ENCODE measurements around the gene LPP. TPM values are rescaled to one million over a fixed set of nuclear protein-coding genes. Genes with fewer than 3 reads are reported as not detected.

The LPP gene
- total RNA-seq, 2 experiments from 2014 or later = 49.6 to 54.3 TPM

DNA sequence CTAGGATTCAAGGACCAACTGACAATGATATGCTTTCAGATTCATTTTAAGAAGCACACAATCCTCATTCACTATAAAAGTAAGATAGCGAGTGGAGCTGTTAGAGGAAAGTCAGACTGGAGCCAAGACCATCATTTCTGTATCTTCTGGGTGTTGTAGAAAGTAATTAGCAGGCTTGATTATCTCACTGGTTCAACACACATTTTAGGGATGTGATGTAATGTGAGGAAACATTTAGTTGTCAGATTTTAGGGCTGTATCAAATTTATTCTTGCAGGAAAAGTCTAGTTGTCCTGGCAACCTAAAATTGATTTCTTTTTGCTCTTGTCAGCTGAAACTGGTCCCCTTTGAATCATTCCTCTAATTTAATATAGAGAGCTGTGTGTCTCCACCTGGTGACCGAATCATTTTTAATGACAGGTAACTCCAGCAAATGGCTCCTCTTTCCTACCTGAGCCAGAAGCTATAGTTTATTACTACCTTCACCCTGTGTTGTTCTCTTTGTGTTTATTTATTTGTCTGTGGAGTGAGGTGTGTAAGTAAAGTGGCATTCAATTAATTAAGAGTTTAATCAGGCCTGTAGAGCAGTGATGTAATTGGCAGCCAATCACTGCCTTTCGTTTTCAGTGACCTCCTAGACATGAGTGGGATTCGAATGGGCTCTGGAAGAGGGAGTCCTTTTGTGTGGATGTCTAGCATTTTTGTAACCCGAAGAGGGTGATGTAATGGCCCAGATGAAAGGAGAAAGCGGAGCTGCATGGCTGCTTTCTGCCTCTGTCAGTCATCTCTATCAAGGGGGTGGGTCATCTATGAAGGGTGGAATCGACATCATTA, 125.8 kb downstream of the LPP start:
- no peak for DNase-seq
- POLR2A ChIA-PET = no interaction called here
- ATAC-seq (ENCODE audit: low read depth) = no peak
- Mint-ChIP-seq H3K9me3 (no peaks in the 10 kb centered on the region), H3K27ac (no peak overlapping the region), H3K4me1 (peaks cover 25% of the 10 kb centered on the region), H3K27me3 (no peaks in the 10 kb centered on the region), H3K36me3 (peaks cover 15% of the 10 kb centered on the region), H3K4me3 (no peak overlapping the region)

DNA sequence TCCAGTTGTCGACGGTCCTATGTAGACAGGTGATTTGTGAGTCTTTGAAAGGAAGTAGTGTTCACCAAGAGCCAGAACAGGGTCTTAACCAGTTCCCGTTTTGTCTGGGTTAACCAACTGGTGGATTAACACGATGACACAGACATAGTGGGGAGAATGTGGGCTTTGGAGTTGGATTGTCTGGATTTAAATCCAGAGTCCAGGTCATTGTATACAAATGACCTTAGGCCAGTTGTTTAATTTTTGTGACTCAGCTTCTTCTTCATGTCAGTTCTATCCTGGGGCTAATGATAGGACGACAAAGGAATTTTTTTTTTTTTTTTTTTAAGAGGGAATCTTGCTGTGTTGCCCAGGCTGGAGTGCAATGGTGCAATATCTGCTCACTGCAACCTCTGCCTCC, 126.7 kb downstream of the LPP start:
- POLR2A ChIA-PET = interaction anchor here (0.6 to 0.7 kb wide), 2 partner anchors 86 to 272 kb away, joined by 5 read pairs; no protein-coding TSS in a partner anchor
- DNase-seq (no peak), ATAC-seq (ENCODE audit: low read depth) (no peak)
- Mint-ChIP-seq H3K4me1 (peaks cover 31% of the 10 kb centered on the region), H3K27ac (no peak overlapping the region), H3K4me3 (no peak overlapping the region), H3K27me3 (no peaks in the 10 kb centered on the region), H3K36me3 (peaks cover 17% of the 10 kb centered on the region), H3K9me3 (no peaks in the 10 kb centered on the region)

DNA sequence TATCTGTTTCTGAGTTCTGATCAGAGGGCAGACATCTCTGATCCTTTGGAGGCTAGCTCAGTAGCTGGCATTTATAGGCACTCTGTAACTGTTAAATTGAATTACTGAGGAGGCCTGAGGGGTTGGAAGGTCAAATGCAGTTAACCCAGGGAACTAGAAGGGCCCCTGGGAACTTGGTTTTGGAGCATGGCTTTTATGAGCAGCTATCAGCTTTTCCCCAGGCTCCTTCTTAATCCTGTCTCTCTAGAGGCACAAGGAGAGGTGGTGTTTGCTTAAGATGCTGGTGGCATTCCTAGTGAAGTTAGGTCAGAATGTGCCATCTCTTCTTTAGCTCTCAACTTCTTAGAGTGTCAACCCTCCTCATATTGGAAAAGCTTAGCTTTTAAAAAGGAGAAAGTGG, 128.9 kb downstream of the LPP start:
- DNase-seq (no peak), ATAC-seq (ENCODE audit: low read depth) (no peak)
- Mint-ChIP-seq H3K4me1 (peaks cover 30% of the 10 kb centered on the region), H3K27me3 (no peaks in the 10 kb centered on the region), H3K27ac (peak overlapping the region; percentile 3), H3K36me3 (peaks cover 11% of the 10 kb centered on the region), H3K4me3 (no peak overlapping the region), H3K9me3 (no peaks in the 10 kb centered on the region)
- POLR2A ChIA-PET = no interaction called here

DNA sequence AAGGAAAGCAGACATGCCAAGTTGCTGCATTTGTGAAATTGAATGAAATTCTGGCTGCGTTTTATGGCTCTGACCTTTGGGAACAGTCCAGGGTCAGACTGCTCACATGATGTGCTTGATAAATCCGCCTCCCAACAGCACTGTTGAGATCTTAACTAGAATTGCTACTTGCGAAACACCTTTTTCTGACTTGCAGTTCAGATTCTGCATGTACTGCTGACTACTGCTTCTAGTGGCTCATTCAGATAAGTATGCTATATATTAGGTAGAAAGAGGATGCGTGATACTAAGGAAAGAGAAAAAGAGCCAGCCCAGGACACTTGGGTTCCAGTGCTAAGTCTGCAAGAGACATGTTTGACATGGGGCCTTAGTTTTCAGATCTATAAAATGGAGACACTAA, 129.4 kb downstream of the LPP start:
- no peak for DNase-seq
- no peaks in the 10 kb centered on the region for H3K9me3 Mint-ChIP-seq
- peaks cover 8% of the 10 kb centered on the region for H3K36me3 Mint-ChIP-seq
- no peak overlapping the region for H3K4me3 Mint-ChIP-seq
- H3K27ac Mint-ChIP-seq = no peak overlapping the region
- no peaks in the 10 kb centered on the region for H3K27me3 Mint-ChIP-seq
- peaks cover 30% of the 10 kb centered on the region for H3K4me1 Mint-ChIP-seq
- POLR2A ChIA-PET = no interaction called here
- no peak for ATAC-seq (ENCODE audit: low read depth)

DNA sequence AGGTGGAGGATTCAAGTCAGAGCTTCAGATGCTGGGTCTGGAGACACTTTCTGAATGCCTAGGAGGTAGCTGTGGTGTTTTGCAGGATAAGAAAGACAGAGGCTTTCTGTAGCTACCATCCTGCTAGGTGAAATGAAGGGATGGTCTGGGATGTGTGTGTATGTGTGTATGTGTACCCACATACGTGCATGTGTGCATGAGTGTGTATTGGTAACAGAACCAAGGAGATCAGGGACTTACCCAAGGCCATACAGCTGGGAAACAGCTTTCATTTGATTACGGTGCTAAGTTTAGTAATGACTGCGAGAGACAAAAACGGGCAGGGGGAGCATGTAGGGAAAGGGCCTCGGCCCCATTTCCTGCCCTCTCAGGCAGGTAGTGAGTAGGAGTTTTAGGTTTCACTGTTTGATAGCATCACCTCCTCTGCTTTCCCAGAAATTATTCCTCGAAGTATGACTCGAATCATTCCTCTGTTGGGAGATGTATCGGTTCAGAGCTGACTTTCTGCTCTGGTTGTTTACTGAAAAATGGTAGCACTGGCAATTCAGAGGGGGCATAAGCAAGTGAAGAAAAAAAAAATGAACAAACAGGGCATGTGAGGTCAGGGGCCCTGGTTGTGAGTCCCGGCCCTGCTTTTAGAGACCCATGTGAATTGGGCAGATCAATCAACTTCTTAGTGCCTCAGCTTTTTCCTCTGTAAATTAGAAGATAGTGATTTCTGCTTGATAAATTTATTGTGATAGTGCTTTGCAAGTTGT, 130.7 kb downstream of the LPP start:
- peak overlapping the region; percentile 22 for H3K27ac Mint-ChIP-seq
- peaks cover 25% of the 10 kb centered on the region for H3K4me1 Mint-ChIP-seq
- H3K27me3 Mint-ChIP-seq = no peaks in the 10 kb centered on the region
- ATAC-seq (ENCODE audit: low read depth) (peak; percentile 22), DNase-seq (no peak)
- H3K9me3 Mint-ChIP-seq = no peaks in the 10 kb centered on the region
- H3K4me3 Mint-ChIP-seq = peak overlapping the region; percentile 22
- peaks cover 10% of the 10 kb centered on the region for H3K36me3 Mint-ChIP-seq
- POLR2A ChIA-PET = interaction anchor here (1.1 kb wide), 1 partner anchor 542 kb away, joined by 3 read pairs; no protein-coding TSS in a partner anchor

DNA sequence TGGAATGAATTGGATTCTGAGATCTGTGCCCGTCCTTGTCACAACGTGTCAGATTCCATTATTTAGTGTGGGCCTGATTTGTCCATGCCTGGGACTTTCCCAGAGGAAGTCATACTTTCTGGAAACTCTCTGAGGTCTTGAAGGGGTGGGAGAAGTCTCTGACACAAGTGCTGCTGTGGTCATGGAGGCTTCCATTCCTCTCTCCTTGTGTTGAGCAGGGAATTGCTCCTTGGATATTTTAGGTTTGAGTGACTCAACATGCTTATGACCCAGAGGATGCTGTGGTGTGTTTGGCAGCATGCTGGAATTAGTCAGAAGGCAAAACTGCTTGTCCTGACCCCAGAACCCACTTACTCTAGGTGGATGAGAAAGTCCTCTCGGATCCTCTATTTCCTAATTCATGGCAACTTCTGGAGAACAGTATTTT, 132.1 kb downstream of the LPP start:
- POLR2A ChIA-PET = interaction anchor here (1.0 kb wide), 1 partner anchor 546 kb away, joined by 3 read pairs; no protein-coding TSS in a partner anchor
- H3K9me3 Mint-ChIP-seq = peaks cover 1% of the 10 kb centered on the region
- DNase-seq (no peak), ATAC-seq (ENCODE audit: low read depth) (no peak)
- H3K36me3 Mint-ChIP-seq = peaks cover 20% of the 10 kb centered on the region
- H3K4me3 Mint-ChIP-seq = no peak overlapping the region
- peaks cover 29% of the 10 kb centered on the region for H3K4me1 Mint-ChIP-seq
- H3K27me3 Mint-ChIP-seq = no peaks in the 10 kb centered on the region
- no peak overlapping the region for H3K27ac Mint-ChIP-seq

DNA sequence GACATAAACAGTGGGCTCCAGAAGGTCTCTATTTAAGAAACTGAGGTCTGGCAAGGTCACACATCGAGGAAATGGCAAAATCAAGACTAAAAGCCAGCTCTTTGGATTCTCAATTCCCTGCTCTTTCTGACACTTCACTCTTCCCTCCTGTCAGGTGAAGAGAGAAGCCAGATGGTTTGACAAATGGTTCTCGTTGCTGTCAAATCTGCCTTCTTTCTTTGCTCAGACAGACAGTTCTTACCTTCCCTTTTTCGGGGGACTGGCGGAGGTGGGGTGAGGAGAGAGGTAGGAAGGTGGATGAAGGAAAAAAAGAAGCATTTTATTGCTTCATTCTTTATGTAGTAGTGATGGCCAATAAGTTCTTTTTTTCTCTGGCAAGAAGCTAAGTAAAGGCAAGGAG, 133.4 kb downstream of the LPP start:
- no peak overlapping the region for H3K4me3 Mint-ChIP-seq
- H3K4me1 Mint-ChIP-seq = peaks cover 31% of the 10 kb centered on the region
- H3K36me3 Mint-ChIP-seq = peaks cover 24% of the 10 kb centered on the region
- H3K9me3 Mint-ChIP-seq = peaks cover 1% of the 10 kb centered on the region
- no peaks in the 10 kb centered on the region for H3K27me3 Mint-ChIP-seq
- POLR2A ChIA-PET = no interaction called here
- ATAC-seq (ENCODE audit: low read depth) (no peak), DNase-seq (no peak)
- H3K27ac Mint-ChIP-seq = no peak overlapping the region

DNA sequence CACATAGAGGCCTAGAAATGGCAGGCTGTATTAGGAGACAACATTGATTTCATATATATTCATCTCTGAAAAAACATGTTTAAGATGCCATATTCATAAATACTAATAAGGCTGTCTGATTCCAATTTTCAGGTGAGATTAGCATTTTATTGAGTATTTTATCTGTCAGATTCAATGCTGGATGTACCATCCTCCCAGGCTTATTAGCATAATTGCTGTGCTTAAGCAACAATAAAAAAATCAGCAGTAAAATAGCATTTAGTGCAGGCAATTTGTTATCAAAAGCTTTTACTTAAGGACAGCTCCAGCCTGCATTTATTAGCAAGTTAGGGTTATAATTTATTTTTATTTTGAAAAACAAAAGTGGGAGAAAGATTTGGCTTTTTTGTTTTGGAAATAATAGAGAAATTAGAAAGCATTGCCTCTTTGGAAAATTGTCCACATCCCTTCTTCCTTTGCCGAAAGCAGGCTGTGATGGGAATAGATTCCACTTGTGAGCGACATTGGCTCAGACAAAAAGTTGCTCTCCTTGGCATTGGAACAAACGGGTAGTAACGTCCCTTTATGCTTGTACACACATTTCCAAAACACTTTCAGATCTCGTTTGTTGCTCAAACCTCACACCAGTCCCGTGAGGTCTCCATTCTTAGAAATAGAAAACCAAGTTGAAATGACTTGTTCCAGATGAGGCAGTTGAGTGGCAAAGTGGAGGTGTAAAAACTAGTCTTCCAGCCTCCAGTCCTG, 134.0 kb downstream of the LPP start:
- Mint-ChIP-seq H3K4me1 (peaks cover 26% of the 10 kb centered on the region), H3K27me3 (no peaks in the 10 kb centered on the region), H3K9me3 (peaks cover 1% of the 10 kb centered on the region), H3K36me3 (peaks cover 24% of the 10 kb centered on the region), H3K27ac (no peak overlapping the region), H3K4me3 (no peak overlapping the region)
- DNase-seq (no peak), ATAC-seq (ENCODE audit: low read depth) (no peak)
- POLR2A ChIA-PET = no interaction called here

DNA sequence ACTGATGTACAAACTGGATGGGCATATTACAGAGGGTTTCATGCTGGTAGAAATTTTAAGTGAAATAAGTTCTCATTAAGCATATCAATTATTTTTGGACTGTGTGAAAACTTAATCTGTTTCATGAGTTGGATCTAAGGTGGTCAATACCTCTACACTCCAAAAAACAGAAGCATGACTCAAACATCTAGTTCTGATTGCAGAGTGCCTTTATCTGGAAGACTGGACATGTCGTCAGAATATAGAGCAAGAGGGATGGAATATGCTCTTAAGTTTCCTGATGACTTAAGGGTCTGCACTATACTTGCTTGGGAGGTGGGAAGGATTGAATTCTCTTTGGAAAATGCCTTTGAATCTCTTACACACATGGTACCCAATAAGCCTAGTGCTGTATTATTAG, 138.3 kb downstream of the LPP start:
- Mint-ChIP-seq H3K4me3 (no peak overlapping the region), H3K4me1 (peaks cover 21% of the 10 kb centered on the region), H3K9me3 (peaks cover 1% of the 10 kb centered on the region), H3K27me3 (no peaks in the 10 kb centered on the region), H3K27ac (no peak overlapping the region), H3K36me3 (peaks cover 32% of the 10 kb centered on the region)
- ATAC-seq (ENCODE audit: low read depth) (no peak), DNase-seq (no peak)
- POLR2A ChIA-PET = no interaction called here

DNA sequence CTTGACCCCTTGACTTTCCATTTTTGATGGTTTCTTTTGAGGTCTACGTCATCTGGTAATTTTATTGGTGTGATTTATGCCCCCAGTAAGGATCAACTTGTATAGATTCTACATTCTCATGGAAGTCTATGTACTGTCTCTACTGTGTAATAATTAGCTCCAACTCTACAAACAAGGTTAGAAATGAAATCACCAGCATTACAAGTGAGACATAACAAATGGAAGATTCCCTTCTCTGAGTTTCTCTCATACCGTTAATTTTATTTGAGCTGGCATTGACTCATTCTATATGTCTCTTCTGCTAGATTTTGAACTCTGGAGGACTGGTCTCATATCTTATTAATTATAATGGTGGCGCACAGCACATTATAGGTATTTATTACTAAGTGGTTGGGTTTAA, 138.9 kb downstream of the LPP start:
- H3K27ac Mint-ChIP-seq = no peak overlapping the region
- no peak for ATAC-seq (ENCODE audit: low read depth)
- H3K4me3 Mint-ChIP-seq = no peak overlapping the region
- DNase-seq = no peak
- peaks cover 21% of the 10 kb centered on the region for H3K4me1 Mint-ChIP-seq
- H3K27me3 Mint-ChIP-seq = no peaks in the 10 kb centered on the region
- POLR2A ChIA-PET = no interaction called here
- H3K36me3 Mint-ChIP-seq = peaks cover 32% of the 10 kb centered on the region
- peaks cover 1% of the 10 kb centered on the region for H3K9me3 Mint-ChIP-seq

DNA sequence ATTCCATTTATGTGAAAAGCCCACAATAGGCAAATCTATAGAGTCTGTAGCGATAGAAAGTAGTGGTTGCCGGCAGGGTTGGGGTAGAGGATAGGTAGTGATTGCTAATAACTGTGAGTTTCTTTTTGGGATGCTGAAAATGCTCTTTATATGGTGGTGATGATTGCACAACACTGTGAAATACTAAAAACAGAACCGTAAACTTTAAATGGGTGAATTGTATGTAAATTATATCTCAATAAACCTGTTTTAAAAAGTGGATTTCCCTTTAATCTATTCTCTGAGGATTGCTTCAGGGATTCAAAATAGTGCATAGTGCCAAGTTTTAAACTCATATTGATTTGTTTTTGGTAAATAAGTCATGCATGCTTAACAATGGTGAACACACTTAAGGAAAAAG, 140.2 kb downstream of the LPP start:
- POLR2A ChIA-PET = no interaction called here
- no peak overlapping the region for H3K27ac Mint-ChIP-seq

DNA sequence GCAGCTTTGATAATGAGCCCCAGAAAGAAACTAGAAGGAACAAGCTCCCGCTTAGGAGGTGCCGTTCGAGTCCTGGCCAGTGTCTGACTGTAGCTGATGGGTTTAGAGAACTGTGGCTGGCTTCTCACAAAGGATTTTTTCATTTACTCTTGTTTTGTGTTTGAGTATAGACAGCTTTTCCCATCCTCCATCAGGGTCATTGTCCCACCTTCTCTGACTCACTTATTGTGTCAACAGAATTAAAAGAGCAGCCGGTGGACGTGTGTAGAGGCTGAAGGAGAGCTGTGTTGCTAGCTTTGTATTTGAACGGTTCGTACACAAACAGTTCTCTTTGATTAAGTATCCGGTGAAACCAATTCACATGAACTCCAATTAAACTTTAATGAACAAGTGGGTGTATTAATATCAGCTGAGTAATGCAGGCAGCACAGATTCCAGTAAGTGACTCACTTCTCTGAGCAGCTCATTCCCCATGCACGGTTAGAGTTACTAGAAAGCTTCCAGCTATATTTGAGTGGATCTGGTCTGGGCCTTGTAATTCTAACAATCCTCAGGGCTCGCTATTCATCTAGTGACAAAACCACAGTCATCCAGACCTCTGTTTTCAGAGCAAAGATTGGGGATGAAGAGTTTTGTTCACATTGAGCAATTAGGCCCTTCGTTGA, 141.0 kb downstream of the LPP start:
- Mint-ChIP-seq H3K27me3 (no peaks in the 10 kb centered on the region), H3K36me3 (peaks cover 36% of the 10 kb centered on the region), H3K4me3 (no peak overlapping the region), H3K27ac (no peak overlapping the region), H3K9me3 (peaks cover 1% of the 10 kb centered on the region), H3K4me1 (peaks cover 25% of the 10 kb centered on the region)
- DNase-seq (no peak), ATAC-seq (ENCODE audit: low read depth) (no peak)
- POLR2A ChIA-PET = no interaction called here

More for the DNA sequence above, 140.2 kb downstream of the LPP start:
- Mint-ChIP-seq H3K4me3 (no peak overlapping the region), H3K4me1 (peaks cover 25% of the 10 kb centered on the region), H3K36me3 (peaks cover 31% of the 10 kb centered on the region), H3K9me3 (peaks cover 1% of the 10 kb centered on the region), H3K27me3 (no peaks in the 10 kb centered on the region)
- no peak for ATAC-seq (ENCODE audit: low read depth)
- no peak for DNase-seq

DNA sequence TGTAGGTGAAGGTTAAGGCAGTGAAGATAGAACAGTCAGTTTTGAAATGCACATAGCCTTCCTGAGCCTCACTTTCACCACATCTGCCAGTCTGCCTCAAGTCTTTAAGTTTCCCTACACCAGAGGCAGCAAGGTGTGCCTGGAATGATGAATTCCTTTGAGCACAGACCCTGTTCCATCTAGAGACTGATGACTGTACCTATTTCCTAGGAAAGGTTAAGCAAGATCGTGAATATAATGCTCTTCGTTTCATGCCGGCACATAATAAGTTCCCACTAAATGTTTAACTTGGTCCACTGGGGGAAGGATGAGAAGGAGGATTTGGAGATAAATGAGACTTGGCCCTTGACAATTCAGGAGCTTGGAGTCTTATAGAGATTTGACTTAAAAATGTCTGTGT, 141.9 kb downstream of the LPP start:
- peaks cover 1% of the 10 kb centered on the region for H3K9me3 Mint-ChIP-seq
- DNase-seq = no peak
- POLR2A ChIA-PET = no interaction called here
- no peak for ATAC-seq (ENCODE audit: low read depth)
- H3K4me1 Mint-ChIP-seq = peaks cover 26% of the 10 kb centered on the region
- no peaks in the 10 kb centered on the region for H3K27me3 Mint-ChIP-seq
- H3K27ac Mint-ChIP-seq = no peak overlapping the region
- H3K4me3 Mint-ChIP-seq = no peak overlapping the region
- peaks cover 32% of the 10 kb centered on the region for H3K36me3 Mint-ChIP-seq
